ENCODE data around the gene HS1BP3. TPM values are rescaled to one million over a fixed set of nuclear protein-coding genes. Genes with fewer than 3 reads are reported as not detected.

The HS1BP3 gene
- total RNA-seq, 1 experiment from 2014 or later = 16.2 TPM

- CTCF ChIA-PET = no interaction called here
- no TSS peak for BruUV-seq (replicated peaks)
- TF ChIP-seq CTCF (conservative IDR thresholded peaks at IDR 0.05) (no peak), EZH2 (IDR thresholded peaks at IDR 0.05; ENCODE audit: low read depth) (no peak)
These were observed 20.3 kb upstream of the HS1BP3 start for GRCh38 chr2:20671036-20671735.

GRCh38 chr2:20670315-20671035, 19.6 kb upstream of the HS1BP3 start:
- no peaks in the 10 kb centered on the region for H3K9me3 ChIP-seq (ENCODE audit: insufficient read depth, low read depth)
- no peak overlapping the region for H3K4me2 ChIP-seq

More at GRCh38 chr2:20671036-20671735, 20.3 kb upstream of the HS1BP3 start:
- Histone ChIP-seq H3K4me3 (no peak overlapping the region), H3K27me3 (ENCODE audit: insufficient read depth, low read depth) (no peaks in the 10 kb centered on the region), H3K79me2 (ENCODE audit: low read depth) (no peaks in the 10 kb centered on the region), H4K20me1 (ENCODE audit: insufficient read depth) (no peaks in the 10 kb centered on the region), H3K4me1 (replicated peaks; ENCODE audit: insufficient read depth) (0 out of 2 replicates have a peak, but pooled peaks cover 5% of the 10 kb centered on the region), H3K36me3 (ENCODE audit: low read depth) (no peaks in the 10 kb centered on the region), H3F3A (ENCODE audit: insufficient read depth, low read depth) (no peaks in the 10 kb centered on the region), H3K4me2 (no peak overlapping the region), H3K27ac (no peak overlapping the region), H3K9me3 (ENCODE audit: insufficient read depth, low read depth) (no peaks in the 10 kb centered on the region), H2AFZ (no peak overlapping the region), H3K9me2 (ENCODE audit: insufficient read depth) (no peaks in the 10 kb centered on the region)
- POLR2A ChIA-PET (ENCODE audit: unreplicated experiment) = no interaction called here
- intact Hi-C loops (cut with micrococcal nuclease; ENCODE audit: unreplicated experiment) = no loop called here
- DNase-seq = no peak

More at GRCh38 chr2:20670315-20671035, 19.6 kb upstream of the HS1BP3 start:
- Histone ChIP-seq H3K36me3 (ENCODE audit: low read depth) (no peaks in the 10 kb centered on the region), H3K27ac (no peak overlapping the region), H3K4me1 (replicated peaks; ENCODE audit: insufficient read depth) (0 out of 2 replicates have a peak, but pooled peaks cover 5% of the 10 kb centered on the region), H3K79me2 (ENCODE audit: low read depth) (no peaks in the 10 kb centered on the region), H3K9me2 (ENCODE audit: insufficient read depth) (no peaks in the 10 kb centered on the region), H3K27me3 (ENCODE audit: insufficient read depth, low read depth) (no peaks in the 10 kb centered on the region), H2AFZ (no peak overlapping the region), H4K20me1 (ENCODE audit: insufficient read depth) (no peaks in the 10 kb centered on the region), H3F3A (ENCODE audit: insufficient read depth, low read depth) (no peaks in the 10 kb centered on the region), H3K4me3 (no peak overlapping the region)
- no TSS peak for BruUV-seq (replicated peaks)
- ChIA-PET POLR2A (ENCODE audit: unreplicated experiment) (no interaction called here), CTCF (no interaction called here)
- no peak for DNase-seq
- intact Hi-C loops (cut with micrococcal nuclease; ENCODE audit: unreplicated experiment) = no loop called here
- no peak for TF ChIP-seq EZH2 (IDR thresholded peaks at IDR 0.05; ENCODE audit: low read depth)
- no peak for TF ChIP-seq CTCF (conservative IDR thresholded peaks at IDR 0.05)

Measured in PC-9 (cell line).